Osteoblast (primary cell): ENCODE measurements around the gene NPHS1. TPM values are rescaled to one million over a fixed set of nuclear protein-coding genes. Genes with fewer than 3 reads are reported as not detected.
A peak's percentile ranks its signal among the peaks of the same experiment; 100 is the strongest.

Experiments
- DNase-seq: peaks from one replicate; pipeline ENCODE4 v3.0.0; 2011; ENCODE audit warnings: low spot score, mixed read lengths; ENCODE audit not compliant: insufficient read length; ENCODE audit errors: missing footprints
- H2AFZ ChIP-seq: 2 replicates; pipeline ENCODE4 v1.6.0; 2011; ENCODE audit warnings: mild to moderate bottlenecking, low read length
- H3K27ac ChIP-seq: 2 replicates; pipeline ENCODE4 v1.5.1; 2011; ENCODE audit warnings: mild to moderate bottlenecking, low read depth, low read length, moderate library complexity
- H3K27me3 ChIP-seq: 2 replicates; pipeline ENCODE4 v1.6.0; 2012; ENCODE audit warnings: mild to moderate bottlenecking, control low read depth, inconsistent platforms, low read length, moderate library complexity; ENCODE audit not compliant: insufficient read depth
- H3K36me3 ChIP-seq: 2 replicates; pipeline ENCODE4 v1.5.1; 2011; ENCODE audit warnings: mild to moderate bottlenecking, low read length, control low read depth, moderate library complexity; ENCODE audit not compliant: insufficient read depth
- H3K4me1 ChIP-seq: 2 replicates; pipeline ENCODE4 v1.5.1; 2011; ENCODE audit warnings: mild to moderate bottlenecking, low read length, control low read depth, moderate library complexity; ENCODE audit not compliant: insufficient read depth
- H3K4me2 ChIP-seq: 2 replicates; pipeline ENCODE4 v1.6.0; 2011; ENCODE audit warnings: mild to moderate bottlenecking, low read length; ENCODE audit not compliant: insufficient read depth
- H3K4me3 ChIP-seq: fragments of 200-600 bp; sonication (generic); 3 replicates; pipeline ENCODE4 v1.5.1; 2012; ENCODE audit warnings: mild to moderate bottlenecking, low read length, inconsistent platforms; ENCODE audit not compliant: insufficient read depth
- H3K79me2 ChIP-seq: 2 replicates; pipeline ENCODE4 v1.6.0; 2012; ENCODE audit warnings: mild to moderate bottlenecking, low read length, control low read depth, inconsistent platforms; ENCODE audit not compliant: insufficient read depth
- H3K9me3 ChIP-seq: 2 replicates; pipeline ENCODE4 v1.5.1; 2011; ENCODE audit warnings: low read depth, low read length, control low read depth
- H4K20me1 ChIP-seq: 2 replicates; pipeline ENCODE4 v1.6.0; 2012; ENCODE audit warnings: mild to moderate bottlenecking, low read length, control low read depth; ENCODE audit not compliant: insufficient read depth
- CTCF ChIP-seq: IDR thresholded peaks from 2 replicates; pipeline ENCODE4 v1.5.1; 2011; ENCODE audit warnings: mild to moderate bottlenecking, low read depth, low read length, moderate library complexity; ENCODE audit errors: extremely low read depth
- total RNA-seq: library from RNA; depleted of rRNA; stranded (reverse); fragments of >200 nt; gene quantifications from 2 replicates; pipeline ENCODE4 v1.2.3, GENCODE V29; 2012

Gene NPHS1
- total RNA-seq, 1 donor: not detected

DNA sequence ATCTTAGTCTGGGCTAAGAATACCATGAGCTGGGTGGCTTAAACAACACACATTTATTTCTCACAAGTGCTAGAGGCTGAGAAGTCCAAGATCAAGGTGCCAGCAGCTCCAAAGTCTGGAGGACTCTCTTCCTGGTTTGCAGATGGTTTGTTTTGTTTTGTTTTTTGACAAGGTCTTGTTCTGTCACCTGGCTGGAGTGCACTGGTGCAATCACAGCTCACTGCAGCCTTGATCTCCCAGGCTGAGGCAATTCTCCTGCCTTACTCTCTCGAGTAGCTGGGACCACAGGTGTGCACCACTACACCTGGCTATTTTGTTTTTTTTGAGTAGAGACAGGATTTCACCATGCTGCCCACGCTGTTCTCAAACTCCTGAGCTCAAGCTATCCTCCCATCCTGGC lies 31.6 kb upstream of the NPHS1 start:
- Histone ChIP-seq H3K36me3 (peaks cover 13% of the 10 kb centered on the region), H3K79me2 (no peaks in the 10 kb centered on the region), H2AFZ (no peak overlapping the region), H3K4me1 (peaks cover 3% of the 10 kb centered on the region), H3K27ac (no peak overlapping the region), H4K20me1 (peaks cover 2% of the 10 kb centered on the region), H3K4me3 (no peak overlapping the region), H3K4me2 (no peak overlapping the region), H3K9me3 (no peaks in the 10 kb centered on the region), H3K27me3 (no peaks in the 10 kb centered on the region)
- TF ChIP-seq CTCF: no peak
- no peak for DNase-seq

DNA sequence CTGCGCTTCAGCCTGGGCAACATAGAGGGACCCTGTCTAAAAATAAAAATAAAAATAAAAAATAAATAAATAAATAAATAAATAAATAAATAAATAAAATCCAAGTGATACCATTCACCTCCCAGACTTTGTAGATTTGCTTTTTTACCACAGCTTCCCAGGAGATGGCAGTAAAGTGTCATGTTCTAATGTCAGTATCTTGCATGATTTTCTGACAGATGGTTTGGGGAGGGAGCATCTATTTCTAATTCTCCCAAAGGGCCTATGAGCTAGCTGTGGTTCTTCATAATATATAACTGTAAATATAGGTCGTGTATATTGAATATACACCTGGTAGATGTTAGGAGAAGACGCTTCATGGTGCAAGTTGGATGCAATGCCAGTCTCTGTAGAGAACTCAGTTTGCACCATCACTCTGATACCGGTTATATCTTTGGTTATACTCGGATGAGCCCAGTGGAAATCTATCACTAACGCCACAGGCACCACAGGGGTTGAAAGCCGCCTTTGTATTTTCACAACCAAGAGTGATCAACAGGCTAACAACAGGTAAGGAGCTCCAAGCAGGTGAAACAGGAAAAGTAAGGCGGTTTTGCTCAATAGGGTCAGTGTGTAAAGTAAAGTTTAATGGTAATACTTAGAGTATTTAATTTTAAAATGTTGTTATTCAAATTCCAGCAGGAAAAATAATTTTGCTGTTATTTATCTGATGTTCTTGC lies 30.0 kb upstream of the NPHS1 start:
- no peak overlapping the region for H2AFZ ChIP-seq
- H3K27me3 ChIP-seq: no peaks in the 10 kb centered on the region
- no peaks in the 10 kb centered on the region for H3K9me3 ChIP-seq
- no peaks in the 10 kb centered on the region for H3K79me2 ChIP-seq
- H3K4me2 ChIP-seq: no peak overlapping the region
- H3K36me3 ChIP-seq: peaks cover 2% of the 10 kb centered on the region
- H3K4me3 ChIP-seq: no peak overlapping the region
- peak; percentile 94 for DNase-seq
- H3K4me1 ChIP-seq: peaks cover 3% of the 10 kb centered on the region
- TF ChIP-seq CTCF: peak; percentile 47
- H4K20me1 ChIP-seq: peaks cover 2% of the 10 kb centered on the region
- H3K27ac ChIP-seq: no peak overlapping the region

GRCh38 chr19:35879770-35880317 lies 27.5 kb upstream of the NPHS1 start:
- Histone ChIP-seq H3K4me2 (no peak overlapping the region), H4K20me1 (peaks cover 2% of the 10 kb centered on the region), H3K27ac (no peak overlapping the region), H3K4me3 (no peak overlapping the region), H3K9me3 (no peaks in the 10 kb centered on the region), H3K4me1 (peaks cover 3% of the 10 kb centered on the region), H3K79me2 (no peaks in the 10 kb centered on the region), H3K36me3 (no peaks in the 10 kb centered on the region), H2AFZ (no peak overlapping the region), H3K27me3 (no peaks in the 10 kb centered on the region)
- DNase-seq: peak; percentile 98
- TF ChIP-seq CTCF: no peak

DNA sequence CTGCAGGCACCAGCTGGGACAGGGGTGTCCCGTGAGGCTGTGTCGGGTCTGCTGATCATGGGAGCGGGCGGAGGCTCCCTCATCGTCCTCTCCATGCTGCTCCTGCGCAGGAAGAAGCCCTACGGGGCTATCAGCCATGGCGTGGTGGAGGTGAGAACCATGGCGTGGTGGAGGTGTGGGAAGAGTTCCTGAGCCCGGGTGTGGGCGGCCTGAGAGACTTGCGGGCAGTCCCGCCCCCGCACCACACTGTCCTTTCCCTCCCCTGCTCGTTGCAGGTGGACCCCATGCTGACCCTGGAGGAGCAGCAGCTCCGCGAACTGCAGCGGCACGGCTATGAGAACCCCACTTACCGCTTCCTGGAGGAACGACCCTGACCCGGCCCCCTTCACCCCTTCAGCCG lies 26.8 kb upstream of the NPHS1 start:
- TF ChIP-seq CTCF: no peak
- Histone ChIP-seq H2AFZ (no peak overlapping the region), H3K4me1 (peaks cover 3% of the 10 kb centered on the region), H3K27ac (no peak overlapping the region), H3K36me3 (no peaks in the 10 kb centered on the region), H3K4me2 (no peak overlapping the region), H3K27me3 (no peaks in the 10 kb centered on the region), H4K20me1 (peaks cover 2% of the 10 kb centered on the region), H3K4me3 (no peak overlapping the region), H3K79me2 (no peaks in the 10 kb centered on the region), H3K9me3 (no peaks in the 10 kb centered on the region)
- peak; percentile 19 for DNase-seq
